SK-N-SH (cell line): ENCODE data around the gene MTERF4. TPM values are rescaled to one million over a fixed set of nuclear protein-coding genes. Genes with fewer than 3 reads are reported as not detected.

Source experiments
- CTCF ChIA-PET: fragments of 300-600, 350-600 bp; formaldehyde crosslinking; extraction: SDS; loops from one replicate; lab custom pipeline; 2021; lab: Yijun Ruan, JAX
- POLR2A ChIA-PET: fragments of 350-600 bp; sonication (Branson Sonifier 250); formaldehyde crosslinking; extraction: SDS; loops from one replicate; lab custom pipeline; 2020; ENCODE audit warnings: antibody characterized with exemption, inconsistent platforms; lab: Yijun Ruan, JAX
- DNase-seq: peaks from one replicate; pipeline ENCODE4 v3.0.0; 2012
- H2AFZ ChIP-seq: fragments of 200-600 bp; sonication (generic); 2 replicates; pipeline ENCODE4 v1.8.1; 2016; ENCODE audit warnings: antibody characterized with exemption, mild to moderate bottlenecking, low read depth
- H3F3A ChIP-seq: fragments of 200-600 bp; sonication (generic); replicated peaks from 2 replicates; pipeline ENCODE3; 2016; ENCODE audit warnings: antibody characterized with exemption, mild to moderate bottlenecking; ENCODE audit not compliant: insufficient read depth
- H3K27ac ChIP-seq, 2 experiments: fragments of 200-500 bp in 1 of 2; fragments of 200-600 bp in 1 of 2; sonication (Bioruptor generic) in 1 of 2; sonication (generic), shearing (Covaris generic) in 1 of 2; 2 replicates each; pipeline versions ENCODE4 v1.5.1 to v1.6.1; 2014 to 2016; ENCODE audit warnings: low read depth in 2 of 2, inconsistent platforms in 1 of 2, low read length in 1 of 2, mild to moderate bottlenecking in 1 of 2, mixed read lengths in 1 of 2
- H3K27me3 ChIP-seq: fragments of 200-600 bp; sonication (generic), shearing (Covaris generic); 2 replicates; pipeline ENCODE4 v1.6.1; 2016; ENCODE audit warnings: mixed run types; ENCODE audit not compliant: insufficient read depth
- H3K36me3 ChIP-seq, 2 experiments: fragments of 200-500 bp in 1 of 2; fragments of 200-600 bp in 1 of 2; sonication (Bioruptor generic) in 1 of 2; sonication (generic) in 1 of 2; replicated peaks in 1 of 2; 2 replicates each; pipeline versions ENCODE3 to v1.5.1; 2014 to 2016; ENCODE audit warnings: low read length in 1 of 2, mild to moderate bottlenecking in 1 of 2; ENCODE audit not compliant: insufficient read depth in 2 of 2, control insufficient read depth in 1 of 2
- H3K4me1 ChIP-seq, 2 experiments: fragments of 200-500 bp in 1 of 2; fragments of 200-600 bp in 1 of 2; sonication (Bioruptor generic) in 1 of 2; sonication (generic), shearing (Covaris generic) in 1 of 2; 2 replicates each; pipeline versions ENCODE4 v1.5.1 to v1.6.1; 2014 to 2016; ENCODE audit warnings: low read depth in 1 of 2, low read length in 1 of 2, mixed run types in 1 of 2; ENCODE audit not compliant: insufficient read depth in 2 of 2, control insufficient read depth in 1 of 2
- H3K4me2 ChIP-seq: fragments of 200-600 bp; sonication (generic), shearing (Covaris generic); 2 replicates; pipeline ENCODE4 v1.6.1; 2017; ENCODE audit warnings: mixed run types
- H3K4me3 ChIP-seq, 2 experiments: fragments of 200-500 bp in 1 of 2; fragments of 200-600 bp in 1 of 2; sonication (Bioruptor generic) in 1 of 2; sonication (generic), shearing (Covaris generic) in 1 of 2; 2 replicates each; pipeline versions ENCODE4 v1.5.1 to v1.8.1; 2014 to 2016; ENCODE audit warnings: low read depth in 2 of 2, inconsistent platforms in 1 of 2, low read length in 1 of 2, mild to moderate bottlenecking in 1 of 2, mixed read lengths in 1 of 2, moderate library complexity in 1 of 2
- H3K79me2 ChIP-seq: fragments of 200-600 bp; sonication (generic); 2 replicates; pipeline ENCODE4 v1.8.1; 2017; ENCODE audit warnings: mild to moderate bottlenecking; ENCODE audit not compliant: insufficient read depth
- H3K9ac ChIP-seq: fragments of 200-600 bp; sonication (generic); 2 replicates; pipeline ENCODE4 v1.6.1; 2017; ENCODE audit warnings: mixed run types
- H3K9me2 ChIP-seq: fragments of 200-600 bp; sonication (generic); 2 replicates; pipeline ENCODE4 v1.6.1; 2017; ENCODE audit warnings: mixed run types
- H3K9me3 ChIP-seq: fragments of 200-600 bp; sonication (generic); 2 replicates; pipeline ENCODE4 v1.6.1; 2017; ENCODE audit warnings: mixed run types, mild to moderate bottlenecking, moderate library complexity
- H4K20me1 ChIP-seq: fragments of 200-600 bp; sonication (generic); 2 replicates; pipeline ENCODE4 v1.6.1; 2017; ENCODE audit warnings: mild to moderate bottlenecking, mixed run types; ENCODE audit not compliant: insufficient read depth
- CHD2 ChIP-seq: fragments of 150-350 bp; IDR thresholded peaks from 2 replicates; pipeline ENCODE4 v1.6.1; 2018; ENCODE audit warnings: low read length; ENCODE audit not compliant: partially characterized antibody
- ELF1 ChIP-seq: IDR thresholded peaks from 2 replicates; pipeline ENCODE4 v1.4.0; 2012
- FOXJ3 ChIP-seq: sonication (generic); formaldehyde crosslinking; IDR thresholded peaks from 2 replicates; pipeline ENCODE4 v1.5.1; 2020; ENCODE audit warnings: mild to moderate bottlenecking, missing genetic modification reagents
- FOXM1 ChIP-seq: IDR thresholded peaks from 2 replicates; pipeline ENCODE4 v1.4.0; 2012; ENCODE audit warnings: low read depth, mild to moderate bottlenecking
- GABPA ChIP-seq: IDR thresholded peaks from 2 replicates; pipeline ENCODE4 v1.4.0; 2012; ENCODE audit warnings: low read depth, mild to moderate bottlenecking
- GATA2 ChIP-seq: sonication (generic); formaldehyde crosslinking; IDR thresholded peaks from 2 replicates; pipeline ENCODE4 v1.5.0; 2020; ENCODE audit warnings: mild to moderate bottlenecking, missing genetic modification reagents
- MXI1 ChIP-seq: IDR thresholded peaks from 2 replicates; pipeline ENCODE4 v1.6.1; 2012; ENCODE audit warnings: mild to moderate bottlenecking, low read depth, low read length, improper control_type of control experiment
- RAD21 ChIP-seq: IDR thresholded peaks from 2 replicates; pipeline ENCODE4 v1.6.1; 2012; ENCODE audit warnings: mild to moderate bottlenecking, low read length
- RCOR1 ChIP-seq: fragments of 150-350 bp; IDR thresholded peaks from 2 replicates; pipeline ENCODE4 v1.6.1; 2017; ENCODE audit warnings: antibody characterized with exemption, low read length
- RXRA ChIP-seq: IDR thresholded peaks from 2 replicates; pipeline ENCODE4 v1.4.0; 2012; ENCODE audit warnings: low read depth, mild to moderate bottlenecking, borderline replicate concordance
- TEAD4 ChIP-seq: IDR thresholded peaks from 2 replicates; pipeline ENCODE4 v1.4.0; 2012; ENCODE audit warnings: mild to moderate bottlenecking, borderline replicate concordance; ENCODE audit not compliant: insufficient read depth
- WGBS: methylation state at CpG from one replicate; pipeline ENCODE4 v1.1.6; 2017; ENCODE audit warnings: low lambda C conversion rate; 5-methylcytosine and 5-hydroxymethylcytosine counted together
- polyA plus RNA-seq, 3 experiments: library from polyadenylated mRNA; depleted of rRNA; stranded (reverse); fragments of >200 nt; gene quantifications; 2 replicates each; pipeline ENCODE4 v1.2.3, GENCODE V29; 2012
- TF ChIP-seq, protein P1 (sequence below): fragments of 150-350 bp; IDR thresholded peaks from 2 replicates; pipeline ENCODE4 v1.6.1; 2016; ENCODE audit warnings: mild to moderate bottlenecking, low read depth, low read length
- TF ChIP-seq, protein P2 (sequence below): IDR thresholded peaks from 2 replicates; pipeline ENCODE4 v1.4.0; 2012; ENCODE audit warnings: low read depth
- TF ChIP-seq, protein P3 (sequence below): IDR thresholded peaks from 2 replicates; pipeline ENCODE4 v1.4.0; 2012; ENCODE audit warnings: low read depth, borderline replicate concordance
- TF ChIP-seq, protein P4 (sequence below): IDR thresholded peaks from 2 replicates; pipeline ENCODE4 v1.4.0; 2012; ENCODE audit warnings: low read depth, borderline replicate concordance

Gene MTERF4
- polyA plus RNA-seq, 1 of the 3 experiments (the other 2 are of a cell fraction) = 31.0 TPM

DNA sequence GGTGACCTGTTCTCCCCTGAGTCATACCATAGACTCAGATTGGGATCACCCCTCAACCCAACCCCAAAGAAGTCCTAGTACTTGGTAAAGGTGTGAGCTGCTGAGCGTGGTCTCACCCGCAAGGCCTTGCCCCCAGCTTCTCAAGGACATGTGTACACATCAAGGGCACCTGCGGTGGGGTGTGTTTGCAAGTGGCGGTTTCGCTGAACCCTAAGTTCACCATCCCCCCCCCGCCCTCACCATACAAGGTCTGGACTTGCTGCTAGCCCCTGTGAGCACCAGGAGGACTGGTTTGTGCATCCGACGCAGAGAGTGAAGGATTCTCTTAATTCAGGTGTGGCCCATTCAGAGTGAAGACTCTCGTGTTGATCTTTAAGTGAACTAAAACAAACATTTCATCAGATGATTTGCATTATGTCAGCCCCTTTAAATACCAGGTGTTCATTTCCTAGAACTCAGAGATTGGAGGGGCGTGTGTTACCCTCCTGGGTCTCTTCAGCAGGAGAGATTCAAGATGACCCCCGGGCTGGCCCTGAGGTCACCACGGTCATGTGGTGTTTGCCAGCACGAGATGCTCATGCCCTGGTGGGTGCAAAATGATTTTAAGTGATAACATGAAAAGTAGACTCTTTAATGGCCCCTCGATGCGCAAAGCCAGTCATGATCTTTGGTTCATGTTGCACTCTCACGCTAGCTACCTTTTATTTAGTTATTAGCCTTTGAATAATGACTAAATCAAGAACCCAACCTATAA is 27.8 kb downstream of the MTERF4 start:
- H3K4me3 ChIP-seq = no peak overlapping the region
- H3K9ac ChIP-seq = no peak overlapping the region
- POLR2A ChIA-PET = no interaction called here
- no peak for DNase-seq
- no peaks in the 10 kb centered on the region for H3F3A ChIP-seq
- no peaks in the 10 kb centered on the region; a peak in 1 of 4 replicates for H3K4me1 ChIP-seq
- H3K36me3 ChIP-seq = no peaks in the 10 kb centered on the region
- WGBS = 81% methylated on average over 16 of the region's 16 CpGs
- no peaks in the 10 kb centered on the region for H3K79me2 ChIP-seq
- TF ChIP-seq ELF1 = no peak
- no peak for TF ChIP-seq RXRA
- TF ChIP-seq, protein P1, sequence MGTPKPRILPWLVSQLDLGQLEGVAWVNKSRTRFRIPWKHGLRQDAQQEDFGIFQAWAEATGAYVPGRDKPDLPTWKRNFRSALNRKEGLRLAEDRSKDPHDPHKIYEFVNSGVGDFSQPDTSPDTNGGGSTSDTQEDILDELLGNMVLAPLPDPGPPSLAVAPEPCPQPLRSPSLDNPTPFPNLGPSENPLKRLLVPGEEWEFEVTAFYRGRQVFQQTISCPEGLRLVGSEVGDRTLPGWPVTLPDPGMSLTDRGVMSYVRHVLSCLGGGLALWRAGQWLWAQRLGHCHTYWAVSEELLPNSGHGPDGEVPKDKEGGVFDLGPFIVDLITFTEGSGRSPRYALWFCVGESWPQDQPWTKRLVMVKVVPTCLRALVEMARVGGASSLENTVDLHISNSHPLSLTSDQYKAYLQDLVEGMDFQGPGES = no peak
- no peak for TF ChIP-seq TEAD4
- no peak for TF ChIP-seq MXI1
- TF ChIP-seq, all 33 proteins: peak for 0
- no peaks in the 10 kb centered on the region for H3K27me3 ChIP-seq
- no peaks in the 10 kb centered on the region for H4K20me1 ChIP-seq
- H3K27ac ChIP-seq = no peak overlapping the region
- CTCF ChIA-PET = no interaction called here
- H2AFZ ChIP-seq = no peak overlapping the region
- no peaks in the 10 kb centered on the region for H3K9me3 ChIP-seq
- no peaks in the 10 kb centered on the region for H3K9me2 ChIP-seq
- H3K4me2 ChIP-seq = no peak overlapping the region

DNA sequence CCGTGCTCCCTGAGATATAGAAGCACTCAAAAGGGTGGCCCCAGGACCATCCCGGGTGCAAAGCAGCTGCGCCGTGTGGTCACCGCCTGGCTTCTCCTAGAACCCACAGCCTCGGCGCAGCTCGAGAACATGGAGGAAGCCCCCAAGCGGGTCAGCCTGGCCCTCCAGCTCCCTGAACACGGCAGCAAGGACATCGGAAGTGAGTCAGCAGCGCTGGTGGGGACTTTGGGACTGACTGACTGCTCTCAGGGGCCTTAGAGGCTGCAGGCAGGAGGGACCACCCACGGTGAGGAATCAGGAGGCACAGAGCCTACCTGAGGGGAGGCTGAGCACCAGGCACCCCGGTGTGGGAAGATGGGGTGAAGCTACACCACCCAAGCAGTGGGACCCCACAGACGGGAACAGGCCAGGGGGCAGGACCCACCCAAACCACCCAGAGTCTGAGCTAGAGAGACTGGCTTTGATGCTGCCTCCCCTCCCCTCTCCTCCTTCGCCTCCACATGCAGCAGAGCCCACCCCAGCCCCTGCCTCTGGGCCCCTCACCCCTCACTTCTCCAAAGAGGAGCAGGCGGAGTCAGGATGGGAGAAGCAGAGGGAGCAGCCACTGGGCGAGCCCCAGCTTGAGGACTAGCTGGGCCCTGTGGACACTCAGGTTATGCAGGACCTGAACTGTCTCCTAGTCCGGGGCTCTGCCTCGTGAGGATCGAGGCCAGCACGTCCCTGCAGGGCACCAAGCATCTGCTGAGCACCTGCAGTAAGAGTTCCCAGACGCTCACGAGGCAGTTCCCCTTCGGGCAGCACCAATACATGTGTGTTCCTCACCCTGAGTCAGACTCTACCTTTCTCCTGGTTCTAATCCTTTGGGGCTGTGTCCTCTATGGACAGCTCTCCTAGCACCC is 28.7 kb downstream of the MTERF4 start:
- no peaks in the 10 kb centered on the region for H3K9me3 ChIP-seq
- WGBS = 63% methylated on average over 8 of the region's 25 CpGs
- no peak for DNase-seq
- no peak for TF ChIP-seq RAD21
- TF ChIP-seq, protein P2, sequence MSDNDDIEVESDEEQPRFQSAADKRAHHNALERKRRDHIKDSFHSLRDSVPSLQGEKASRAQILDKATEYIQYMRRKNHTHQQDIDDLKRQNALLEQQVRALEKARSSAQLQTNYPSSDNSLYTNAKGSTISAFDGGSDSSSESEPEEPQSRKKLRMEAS = no peak
- no peak for TF ChIP-seq MXI1
- no peak for TF ChIP-seq FOXM1
- TF ChIP-seq, protein P3, sequence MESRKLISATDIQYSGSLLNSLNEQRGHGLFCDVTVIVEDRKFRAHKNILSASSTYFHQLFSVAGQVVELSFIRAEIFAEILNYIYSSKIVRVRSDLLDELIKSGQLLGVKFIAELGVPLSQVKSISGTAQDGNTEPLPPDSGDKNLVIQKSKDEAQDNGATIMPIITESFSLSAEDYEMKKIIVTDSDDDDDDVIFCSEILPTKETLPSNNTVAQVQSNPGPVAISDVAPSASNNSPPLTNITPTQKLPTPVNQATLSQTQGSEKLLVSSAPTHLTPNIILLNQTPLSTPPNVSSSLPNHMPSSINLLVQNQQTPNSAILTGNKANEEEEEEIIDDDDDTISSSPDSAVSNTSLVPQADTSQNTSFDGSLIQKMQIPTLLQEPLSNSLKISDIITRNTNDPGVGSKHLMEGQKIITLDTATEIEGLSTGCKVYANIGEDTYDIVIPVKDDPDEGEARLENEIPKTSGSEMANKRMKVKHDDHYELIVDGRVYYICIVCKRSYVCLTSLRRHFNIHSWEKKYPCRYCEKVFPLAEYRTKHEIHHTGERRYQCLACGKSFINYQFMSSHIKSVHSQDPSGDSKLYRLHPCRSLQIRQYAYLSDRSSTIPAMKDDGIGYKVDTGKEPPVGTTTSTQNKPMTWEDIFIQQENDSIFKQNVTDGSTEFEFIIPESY = no peak
- no peak for TF ChIP-seq RXRA
- TF ChIP-seq, protein P4, sequence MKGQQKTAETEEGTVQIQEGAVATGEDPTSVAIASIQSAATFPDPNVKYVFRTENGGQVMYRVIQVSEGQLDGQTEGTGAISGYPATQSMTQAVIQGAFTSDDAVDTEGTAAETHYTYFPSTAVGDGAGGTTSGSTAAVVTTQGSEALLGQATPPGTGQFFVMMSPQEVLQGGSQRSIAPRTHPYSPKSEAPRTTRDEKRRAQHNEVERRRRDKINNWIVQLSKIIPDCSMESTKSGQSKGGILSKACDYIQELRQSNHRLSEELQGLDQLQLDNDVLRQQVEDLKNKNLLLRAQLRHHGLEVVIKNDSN = no peak
- no peak for TF ChIP-seq RCOR1
- no peak for TF ChIP-seq FOXJ3
- TF ChIP-seq GABPA = no peak
- TF ChIP-seq CHD2 = no peak
- no peak for TF ChIP-seq GATA2
- H2AFZ ChIP-seq = no peak overlapping the region
- POLR2A ChIA-PET = no interaction called here
- CTCF ChIA-PET = interaction anchor here (1.1 to 1.5 kb wide), 3 partner anchors 67 to 222 kb away, joined by 3 to 5 read pairs (median 4); no protein-coding TSS in a partner anchor
- H3K36me3 ChIP-seq = no peaks in the 10 kb centered on the region
- no peaks in the 10 kb centered on the region for H3K79me2 ChIP-seq
- H3K4me2 ChIP-seq = no peak overlapping the region
- no peaks in the 10 kb centered on the region for H3K27me3 ChIP-seq
- no peak overlapping the region for H3K4me3 ChIP-seq
- H3F3A ChIP-seq = no peaks in the 10 kb centered on the region
- H3K9me2 ChIP-seq = no peaks in the 10 kb centered on the region
- no peak overlapping the region for H3K27ac ChIP-seq
- H4K20me1 ChIP-seq = no peaks in the 10 kb centered on the region
- no peak overlapping the region for H3K9ac ChIP-seq
- H3K4me1 ChIP-seq = no peaks in the 10 kb centered on the region; a peak in 1 of 4 replicates
